NK-92 (cell line): Measurements from ENCODE around the gene WNT4.

Source experiments
- DNase-seq: peaks from one replicate; lab custom pipeline; 2025; ENCODE audit not compliant: unreplicated experiment; lab: John Stamatoyannopoulos, UW

WNT4 gene

GRCh38 chr1:22132517-22133235, 10.2 kb downstream of the WNT4 start:
- no peak for DNase-seq

- no peak for DNase-seq
These were observed 10.9 kb downstream of the WNT4 start for GRCh38 chr1:22131875-22132486.

- DNase-seq, result no peak
These were observed 11.8 kb downstream of the WNT4 start for GRCh38 chr1:22131062-22131461.

DNA sequence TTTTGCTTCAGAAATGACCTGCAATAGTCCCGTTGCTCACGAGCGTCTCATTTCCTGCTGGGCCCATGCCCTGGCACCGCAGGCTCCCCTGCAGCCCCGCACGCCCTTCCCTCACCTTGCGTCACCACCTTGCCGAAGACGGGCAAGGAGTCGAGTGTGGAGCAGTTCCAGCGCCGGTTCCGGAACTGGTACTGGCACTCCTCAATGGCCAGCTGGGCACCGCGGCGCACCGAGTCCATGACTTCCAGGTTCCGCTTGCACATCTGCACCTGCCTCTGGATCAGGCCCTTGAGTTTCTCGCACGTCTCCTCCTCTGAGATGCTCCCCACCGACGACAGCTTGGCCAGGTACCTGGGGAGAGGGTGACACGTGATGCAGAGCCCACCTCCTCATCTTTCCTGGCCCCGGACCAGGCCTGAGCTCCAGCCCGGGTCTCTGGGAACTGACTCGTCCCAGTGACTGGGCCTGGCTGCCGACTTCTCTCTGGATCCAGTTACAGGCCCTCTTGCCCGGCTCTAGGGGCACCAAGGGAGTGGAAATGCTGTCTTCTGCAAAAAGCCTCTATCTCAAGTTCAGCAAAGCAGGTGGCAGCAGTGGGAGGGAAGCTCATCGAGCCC, 13.3 kb downstream of the WNT4 start:
- no peak for DNase-seq

DNA sequence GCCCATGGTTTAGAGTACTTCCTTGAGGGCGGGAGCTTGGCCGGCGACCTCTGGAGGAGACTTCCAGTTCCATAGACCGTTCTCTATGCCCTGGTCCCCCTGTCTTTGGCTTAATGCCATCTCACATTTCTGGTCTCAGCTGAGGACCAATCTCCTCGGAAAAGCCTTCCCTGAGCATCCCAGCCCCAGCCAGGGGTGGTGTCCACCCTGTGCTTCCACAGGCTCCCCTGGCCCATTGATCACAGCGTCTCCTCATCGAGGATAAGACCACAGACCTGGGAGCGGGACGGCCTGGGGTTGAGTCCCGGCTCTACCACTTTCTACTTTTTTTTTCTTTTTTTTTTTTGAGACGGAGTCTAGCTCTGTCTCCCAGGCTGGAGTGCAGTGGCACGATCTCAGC, 14.5 kb downstream of the WNT4 start:
- no peak for DNase-seq

DNA sequence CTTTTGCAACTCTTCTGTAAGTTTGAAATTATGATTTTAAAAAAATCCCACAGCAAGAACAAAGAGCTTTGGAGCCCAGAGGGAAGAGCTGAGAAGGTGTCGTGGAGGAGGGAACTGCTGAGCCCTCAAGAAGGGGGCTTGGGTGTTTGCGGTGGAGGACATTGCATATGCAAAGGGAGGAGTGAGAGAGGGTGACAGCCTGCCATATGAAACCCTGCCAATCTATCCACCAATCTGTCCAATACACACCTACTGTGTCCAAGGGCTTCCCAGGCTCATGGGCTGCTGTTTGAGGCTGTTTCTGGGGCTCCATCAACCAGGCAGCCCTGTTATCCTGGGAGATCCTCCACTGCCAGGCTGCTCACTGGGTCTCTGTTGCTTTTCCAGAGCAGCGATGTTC, 15.2 kb downstream of the WNT4 start:
- no peak for DNase-seq

- DNase-seq, result no peak
These were observed 15.6 kb downstream of the WNT4 start for GRCh38 chr1:22127248-22127647.

GRCh38 chr1:22126531-22126930, 16.4 kb downstream of the WNT4 start:
- no peak for DNase-seq

GRCh38 chr1:22124592-22125229, 18.2 kb downstream of the WNT4 start:
- no peak for DNase-seq

DNA sequence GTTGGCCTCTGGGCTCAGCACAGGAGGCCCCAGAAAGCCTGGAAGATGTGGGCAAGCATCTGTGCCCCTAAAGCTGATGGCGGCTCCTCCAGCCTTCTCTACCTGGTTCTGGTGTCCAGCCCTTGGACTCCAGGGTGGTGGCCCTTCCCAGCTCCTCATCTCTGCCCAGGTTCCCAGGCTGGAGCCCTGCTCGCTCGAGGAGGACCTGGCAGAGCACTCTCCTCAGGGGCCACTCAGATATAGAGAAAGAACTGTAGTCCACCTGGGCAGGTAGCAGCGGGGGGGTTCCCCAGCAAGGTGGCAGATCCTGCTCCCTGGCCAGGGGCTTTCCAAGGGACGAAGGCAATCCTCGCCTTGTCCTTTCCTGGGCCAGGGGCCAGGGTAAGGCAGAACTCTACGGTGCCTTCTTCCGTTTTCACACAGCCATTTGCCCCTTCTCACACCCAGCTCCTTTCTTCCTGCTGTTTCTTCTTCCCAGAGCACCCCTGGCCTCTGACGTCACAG, 18.9 kb downstream of the WNT4 start:
- DNase-seq, result no peak

DNA sequence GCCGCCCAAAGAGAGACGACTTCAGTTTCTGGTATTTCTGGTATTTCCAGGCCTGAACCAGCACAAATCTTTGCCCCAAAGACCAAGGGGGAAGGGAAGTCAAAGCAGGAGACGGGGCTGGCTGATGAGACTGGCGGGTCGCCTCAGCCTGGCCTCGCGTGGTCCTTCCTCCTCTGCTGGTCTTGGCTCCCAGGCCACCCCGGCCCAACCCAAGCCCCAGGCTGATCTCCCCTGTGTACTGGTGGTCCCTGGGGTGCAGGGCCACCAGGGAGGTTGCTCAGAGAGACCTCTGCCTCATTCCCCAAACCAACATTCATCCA, 19.9 kb downstream of the WNT4 start:
- DNase-seq, result no peak

DNA sequence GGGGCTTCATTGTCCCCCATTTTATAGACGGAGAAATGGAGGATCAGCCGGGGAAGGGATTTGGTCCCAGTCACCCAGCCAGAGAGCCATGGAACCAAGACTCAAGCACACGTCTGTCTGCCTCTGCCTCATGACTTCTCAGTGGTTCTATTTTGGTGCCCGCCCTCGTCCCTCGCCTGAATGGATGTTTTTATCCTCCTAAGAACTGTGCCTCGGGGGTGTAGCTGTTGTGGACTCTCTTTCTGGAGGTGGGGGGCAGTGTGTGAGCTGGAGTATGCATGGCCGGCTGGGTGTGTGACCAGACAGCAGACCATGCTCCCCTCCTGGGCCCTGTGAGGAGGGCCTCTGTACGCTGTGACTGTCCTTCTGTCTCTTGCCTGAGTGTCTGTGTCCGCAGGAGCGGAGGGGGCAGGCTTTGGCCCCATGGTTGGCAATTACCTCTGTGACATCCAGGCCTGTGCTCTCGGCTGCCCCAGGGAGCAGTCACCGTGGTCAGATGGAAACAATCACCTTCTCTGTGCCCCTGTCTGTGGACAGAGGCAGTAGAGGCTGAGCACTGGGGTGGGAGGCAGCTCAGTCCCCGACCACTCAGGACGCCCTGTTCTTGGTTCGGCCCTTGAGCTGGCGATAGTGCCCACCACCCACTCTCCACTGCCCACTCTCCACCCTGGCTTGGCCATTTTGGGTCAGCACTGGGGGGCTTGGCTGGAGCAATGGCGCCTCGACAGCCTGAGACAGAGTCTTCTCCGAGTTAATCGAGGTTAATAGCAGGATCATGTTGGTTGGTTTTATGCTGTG, 20.4 kb downstream of the WNT4 start:
- no peak for DNase-seq

DNA sequence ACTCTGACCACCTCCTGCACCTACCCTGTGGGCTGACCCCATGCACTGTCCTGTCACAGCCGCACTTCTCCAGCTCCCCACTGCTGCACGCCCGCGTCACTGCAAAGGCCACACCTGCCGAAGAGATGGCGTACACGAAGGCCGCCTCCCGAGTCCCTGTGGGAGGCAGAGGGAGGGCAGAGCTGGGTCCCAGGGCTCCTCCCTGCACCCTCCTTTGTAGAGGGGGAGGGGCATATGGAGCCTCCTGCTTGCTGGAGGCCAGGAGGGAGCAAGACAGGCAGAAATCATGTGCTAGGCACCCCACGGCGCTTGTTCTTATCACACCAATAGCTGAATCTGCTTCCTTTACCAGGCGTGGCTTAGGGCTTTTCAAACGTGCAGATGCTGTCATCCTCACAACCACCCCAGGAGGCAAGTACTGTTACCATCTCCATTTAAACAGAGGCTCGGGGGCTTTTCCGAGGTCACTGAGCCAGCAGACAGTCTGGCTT, 21.4 kb downstream of the WNT4 start:
- no peak for DNase-seq

- DNase-seq, result no peak
These were observed 22.5 kb downstream of the WNT4 start for GRCh38 chr1:22120469-22120790.

DNA sequence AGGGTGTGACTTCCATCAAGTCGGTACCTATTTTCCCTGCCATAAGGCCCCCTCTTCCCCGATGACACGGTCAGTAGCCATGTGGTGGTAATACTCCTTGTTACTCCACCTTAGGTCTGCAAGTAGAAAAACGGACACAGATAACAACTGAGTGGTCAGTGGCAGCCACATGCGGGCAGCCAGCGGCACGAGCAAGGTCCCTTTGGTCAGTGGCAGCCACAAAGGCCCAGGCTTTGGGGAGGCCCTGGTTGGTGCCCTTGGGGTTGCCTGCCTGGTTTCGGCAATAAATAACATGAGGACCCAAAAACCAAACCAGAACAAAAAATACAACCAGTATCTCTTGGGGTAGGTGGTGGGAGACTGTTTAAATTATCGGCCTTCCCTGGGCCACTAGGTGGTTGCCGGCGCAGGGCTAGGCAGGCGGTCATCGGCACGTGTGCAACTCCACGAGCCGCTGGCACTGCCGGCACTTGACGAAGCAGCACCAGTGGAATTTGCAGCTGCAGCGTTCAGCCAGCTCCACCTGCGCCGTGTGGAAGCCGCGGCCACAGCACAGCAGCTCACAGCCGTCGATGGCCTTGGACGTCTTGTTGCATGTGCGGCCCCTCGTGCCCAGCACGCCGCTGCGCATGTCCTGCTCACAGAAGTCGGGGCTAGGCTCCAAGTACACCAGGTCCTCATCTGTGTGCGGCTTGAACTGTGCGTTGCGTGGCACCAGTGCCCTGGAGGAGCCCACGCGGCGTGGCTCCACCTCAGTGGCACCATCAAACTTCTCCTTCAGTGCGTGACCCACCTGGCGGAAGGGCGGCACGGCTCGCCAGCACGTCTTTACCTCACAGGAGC, 23.1 kb downstream of the WNT4 start:
- DNase-seq, result no peak

DNA sequence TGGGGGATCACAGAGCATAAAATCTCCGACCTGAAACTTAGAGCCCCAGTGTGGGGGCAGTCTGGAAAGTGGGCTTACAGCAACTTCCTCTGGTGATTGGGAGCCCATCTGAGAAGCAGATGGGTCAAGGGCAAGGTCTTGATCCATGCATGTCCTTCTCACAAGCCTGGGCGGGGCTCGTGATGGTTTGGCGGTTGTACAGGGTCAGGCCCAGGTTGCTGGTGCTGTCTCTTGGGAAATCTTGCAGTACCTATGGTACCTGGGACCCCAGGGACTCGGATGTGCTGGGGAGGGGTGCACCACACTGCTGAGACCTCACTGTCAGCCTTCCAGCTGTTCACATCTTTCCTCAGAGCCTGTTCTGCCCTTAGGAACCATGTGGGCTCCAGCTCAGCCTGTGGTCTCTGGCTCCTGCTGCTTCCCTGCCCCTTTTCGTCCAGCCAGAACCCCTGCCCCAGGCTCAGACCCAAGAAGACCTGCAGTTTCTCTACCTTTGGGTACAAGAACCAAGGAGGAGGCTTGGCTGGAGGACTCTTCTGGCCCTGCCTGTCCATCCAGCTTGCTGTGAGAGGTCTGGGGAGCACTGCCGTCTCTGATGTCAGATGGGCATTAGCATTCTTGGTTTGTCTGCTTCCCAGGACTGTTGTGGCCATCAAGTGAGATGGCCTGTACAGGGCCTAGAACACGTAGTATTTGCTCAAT, 24.5 kb downstream of the WNT4 start:
- no peak for DNase-seq

DNA sequence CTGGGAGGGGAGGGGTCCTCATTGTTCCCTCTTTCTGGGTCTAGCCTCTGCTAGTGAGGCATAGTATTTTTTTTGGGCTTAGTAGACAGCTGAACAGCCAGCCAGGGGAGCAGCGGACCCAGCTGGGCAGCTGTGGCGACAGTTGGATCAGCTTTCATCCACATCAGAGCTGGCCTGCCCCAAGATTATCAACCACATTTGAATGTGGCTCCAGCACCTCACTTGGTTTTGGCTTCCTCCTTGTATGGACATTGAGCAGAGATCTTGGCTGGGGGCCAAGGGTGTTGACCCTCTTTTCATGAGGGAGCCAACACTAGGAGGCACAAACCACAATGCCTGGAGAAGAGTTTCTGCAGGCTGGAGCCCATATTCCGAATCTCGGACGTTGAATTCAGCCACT, 25.0 kb downstream of the WNT4 start:
- DNase-seq, result no peak

GRCh38 chr1:22117238-22117637, 25.7 kb downstream of the WNT4 start:
- DNase-seq, result no peak

- no peak for DNase-seq
These were observed 27.6 kb downstream of the WNT4 start for GRCh38 chr1:22115286-22115685.
